HG02678 (cell line): ENCODE results near the gene ZNF808.
A peak's percentile ranks its signal among the peaks of the same experiment; 100 is the strongest.
"Not testable (repeated sequence)": the region's sequence is repeated elsewhere in the genome, so short reads cannot be mapped to it uniquely, and the experiment has no call there.

ENCODE experiments used
- ATAC-seq: cut with Tn5 transposase; IDR thresholded peaks from one replicate; pipeline ENCODE4 v1.9.1; 2021; ENCODE audit warnings: mild to moderate bottlenecking, moderate library complexity; ENCODE audit not compliant: unreplicated experiment

ZNF808 gene

DNA sequence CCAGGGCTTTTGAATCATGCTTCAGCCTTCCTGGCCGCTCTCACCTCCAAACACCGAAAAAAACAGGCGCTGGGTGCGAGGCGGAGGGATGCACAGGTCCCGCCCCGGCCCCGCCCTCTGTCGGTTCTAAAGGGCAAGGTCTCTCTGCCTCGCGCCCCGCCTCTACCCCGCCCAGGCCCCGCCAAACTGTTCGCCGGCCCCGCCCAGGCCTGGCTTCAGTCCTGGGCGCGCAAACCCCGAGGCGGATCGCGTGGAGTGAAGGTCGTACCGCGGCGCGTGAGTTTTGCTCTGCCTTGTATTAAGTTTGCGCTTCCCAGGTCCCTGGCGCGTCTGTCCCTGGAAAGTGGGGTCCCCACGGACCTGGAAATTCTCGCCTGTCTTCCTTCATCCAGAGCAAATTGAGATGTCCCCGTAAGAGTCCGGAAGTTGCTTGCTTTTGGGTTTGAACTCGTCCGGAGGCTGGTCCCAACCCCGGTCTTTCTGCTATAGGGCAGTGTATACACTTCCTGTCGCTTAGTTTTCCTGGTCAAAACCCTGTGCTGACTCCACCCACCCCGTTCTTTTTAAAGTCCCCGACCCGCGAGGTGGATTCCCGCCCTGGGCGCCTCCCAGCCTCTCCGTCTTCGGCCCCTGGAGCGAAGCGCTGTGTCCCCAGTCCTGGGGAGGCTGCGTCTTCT lies 8.4 kb downstream of the ZNF808 start:
- peak; percentile 88 for ATAC-seq

DNA sequence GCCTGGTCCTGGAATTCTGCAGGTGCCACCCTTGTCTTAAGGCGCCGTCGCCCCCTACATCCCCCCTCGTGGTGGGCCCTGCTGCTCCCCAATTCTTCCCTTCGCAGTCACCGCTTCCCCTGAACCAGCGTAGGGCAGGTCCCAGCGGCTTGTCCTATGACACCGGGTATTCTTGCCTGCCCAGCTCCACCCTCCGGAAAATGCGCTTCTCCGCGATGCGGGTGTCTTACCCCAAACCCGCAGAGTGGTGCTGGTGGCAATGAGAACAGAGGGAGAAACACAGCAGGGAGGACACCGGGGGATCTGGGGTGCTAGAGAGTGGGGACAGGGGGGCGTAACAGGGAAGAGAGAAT lies 9.0 kb downstream of the ZNF808 start:
- peak; percentile 15 for ATAC-seq

DNA sequence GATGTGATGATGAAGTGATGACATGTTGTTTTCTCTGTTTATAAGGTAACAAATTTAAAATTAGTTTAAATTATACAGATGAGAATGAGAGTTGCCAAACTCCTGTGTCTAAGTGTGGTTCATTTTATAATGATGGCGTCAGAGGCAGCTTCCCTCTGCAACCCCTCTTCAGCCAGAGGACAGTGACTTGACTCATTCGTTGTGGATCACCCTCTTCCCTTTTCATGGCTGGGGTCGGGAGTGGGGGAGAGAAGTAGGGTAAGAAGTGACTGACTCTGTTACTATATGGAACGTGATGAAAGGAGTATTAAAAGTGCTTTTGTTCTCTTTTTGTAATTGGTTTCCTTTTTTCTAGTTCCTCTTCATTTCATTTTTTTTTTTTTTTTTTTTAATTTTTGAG lies 11.3 kb downstream of the ZNF808 start:
- not testable (repeated sequence) for ATAC-seq

GRCh38 chr19:52541176-52541575 lies 13.7 kb downstream of the ZNF808 start:
- not testable (repeated sequence) for ATAC-seq

DNA sequence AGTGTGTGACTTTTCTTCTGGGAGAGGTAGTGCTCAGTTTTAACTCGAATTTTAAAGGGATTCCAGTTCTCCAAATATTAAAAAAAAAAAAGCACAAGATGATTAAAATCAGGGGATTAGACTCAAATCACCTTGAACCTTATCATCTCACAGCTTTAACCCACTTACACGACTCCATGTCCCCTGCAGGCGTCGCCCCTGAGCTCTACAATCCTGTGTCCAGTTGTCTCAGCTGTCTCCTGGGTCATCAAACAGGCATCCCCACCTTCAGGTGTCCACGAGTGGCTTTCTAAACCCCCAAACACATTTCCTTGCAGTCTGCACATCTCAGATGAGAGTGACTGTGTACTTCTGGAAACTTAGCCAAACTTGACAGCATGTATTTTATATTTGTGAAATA lies 14.1 kb downstream of the ZNF808 start:
- no peak for ATAC-seq

DNA sequence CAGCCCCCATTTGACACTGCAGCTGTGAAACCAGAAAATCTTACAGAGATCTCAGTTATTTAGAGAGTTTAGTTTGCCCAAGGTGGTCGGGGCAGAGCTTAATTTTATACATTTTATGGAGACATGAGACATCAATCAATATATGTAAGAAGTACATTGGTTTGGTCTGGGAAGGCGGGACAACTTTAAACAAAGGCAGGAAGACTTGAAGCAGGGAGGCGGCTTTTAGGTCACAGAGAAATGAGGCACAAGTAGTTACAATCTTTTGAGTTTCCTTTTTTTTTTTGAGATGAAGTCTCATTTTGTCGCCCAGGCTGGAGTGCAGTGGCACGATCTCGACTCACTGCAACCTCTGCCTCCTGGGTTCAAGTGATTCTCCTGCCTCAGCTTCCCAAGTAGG lies 15.1 kb downstream of the ZNF808 start:
- not testable (repeated sequence) for ATAC-seq

DNA sequence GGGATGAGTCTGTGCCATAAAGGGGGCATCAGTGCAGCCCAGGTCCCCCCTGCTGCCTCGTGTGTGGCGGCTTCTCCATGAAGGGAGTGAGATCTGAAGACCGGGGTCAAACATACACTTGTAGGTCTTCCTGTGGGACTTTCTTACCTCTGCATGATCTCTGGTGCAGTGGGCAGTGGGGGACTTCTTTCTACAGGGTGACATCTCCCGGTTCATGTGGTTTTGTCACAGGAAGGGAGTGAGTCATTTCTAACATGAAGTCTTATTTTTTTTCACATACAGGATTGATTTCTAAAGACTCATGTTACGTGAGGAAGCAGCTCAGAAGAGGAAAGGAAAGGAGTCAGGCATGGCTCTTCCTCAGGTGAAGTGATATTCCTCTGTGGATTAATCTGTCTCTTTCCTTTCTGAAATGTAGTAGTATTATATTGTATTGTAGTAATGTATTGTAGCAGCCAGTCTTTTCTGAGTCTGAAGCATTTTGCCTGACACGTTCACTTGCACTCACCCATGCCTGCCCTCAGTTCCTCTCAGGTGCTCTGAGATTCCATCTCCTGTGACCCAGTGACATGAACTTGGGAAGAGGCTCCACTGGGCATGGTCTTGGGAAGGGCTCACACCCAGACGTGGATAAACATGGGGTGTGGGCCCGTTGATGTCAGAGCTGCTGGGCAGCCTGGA lies 15.7 kb downstream of the ZNF808 start:
- no peak for ATAC-seq

GRCh38 chr19:52554216-52554971 lies 26.9 kb downstream of the ZNF808 start:
- no peak for ATAC-seq

- no peak for ATAC-seq
These were observed 29.9 kb downstream of the ZNF808 start for GRCh38 chr19:52557231-52557995.

- not testable (repeated sequence) for ATAC-seq
These were observed 31.4 kb downstream of the ZNF808 start for GRCh38 chr19:52558732-52559445.

DNA sequence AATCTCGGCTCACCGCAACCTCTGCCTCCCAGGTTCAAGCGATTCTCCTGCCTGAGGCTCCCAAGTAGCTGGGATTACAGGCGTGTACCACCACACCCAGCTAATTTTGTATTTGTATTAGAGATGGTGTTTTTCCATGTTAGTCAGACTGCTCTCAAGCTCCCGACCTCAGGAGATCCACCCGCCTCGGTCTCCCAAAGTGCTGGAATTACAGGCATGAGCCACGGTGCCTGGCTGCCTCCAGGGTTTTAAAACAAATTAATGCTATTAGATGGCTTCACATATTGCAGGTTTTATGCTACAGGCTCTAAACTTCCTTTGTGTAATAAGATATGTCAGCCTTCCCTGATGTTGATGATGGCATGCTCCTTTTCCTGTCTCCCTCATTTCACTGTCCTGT lies 34.1 kb downstream of the ZNF808 start:
- ATAC-seq, result not testable (repeated sequence)

DNA sequence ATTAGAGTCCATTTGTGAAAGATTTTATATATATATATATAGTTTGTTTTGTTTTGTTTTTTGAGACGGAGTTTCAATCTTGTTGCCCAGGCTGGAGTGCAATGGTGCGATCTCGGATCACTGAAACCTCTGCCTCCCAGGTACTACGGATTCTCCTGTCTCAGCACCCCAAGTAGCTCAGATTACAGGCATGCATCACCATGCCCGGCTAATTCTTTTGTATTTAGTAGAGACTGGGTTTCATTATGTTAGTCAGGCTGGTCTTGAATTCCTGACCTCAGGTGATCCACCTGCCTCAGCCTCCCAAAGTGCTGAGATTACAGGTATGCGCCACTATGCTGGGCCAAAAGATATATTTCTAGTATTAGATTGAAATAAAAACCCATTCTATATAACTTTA lies 38.7 kb downstream of the ZNF808 start:
- ATAC-seq, result no peak

DNA sequence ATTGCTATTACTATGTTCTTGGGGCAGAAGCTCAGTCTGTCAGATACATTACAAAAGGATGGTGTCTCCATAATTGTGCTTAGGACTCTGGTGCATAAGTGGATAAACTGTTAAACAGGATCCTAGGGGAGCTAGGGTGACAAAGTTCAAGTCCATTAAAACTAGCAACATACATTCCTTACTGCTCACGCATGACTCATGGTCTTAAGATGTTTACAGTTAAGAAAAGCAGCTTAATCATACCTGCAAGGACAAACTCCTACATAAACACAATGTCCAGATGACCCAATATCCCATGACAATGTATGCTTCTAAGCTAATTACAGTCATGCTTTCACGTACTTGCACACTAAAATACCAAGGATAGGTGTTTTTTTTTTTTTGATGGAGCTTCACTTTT lies 39.1 kb downstream of the ZNF808 start:
- no peak for ATAC-seq

DNA sequence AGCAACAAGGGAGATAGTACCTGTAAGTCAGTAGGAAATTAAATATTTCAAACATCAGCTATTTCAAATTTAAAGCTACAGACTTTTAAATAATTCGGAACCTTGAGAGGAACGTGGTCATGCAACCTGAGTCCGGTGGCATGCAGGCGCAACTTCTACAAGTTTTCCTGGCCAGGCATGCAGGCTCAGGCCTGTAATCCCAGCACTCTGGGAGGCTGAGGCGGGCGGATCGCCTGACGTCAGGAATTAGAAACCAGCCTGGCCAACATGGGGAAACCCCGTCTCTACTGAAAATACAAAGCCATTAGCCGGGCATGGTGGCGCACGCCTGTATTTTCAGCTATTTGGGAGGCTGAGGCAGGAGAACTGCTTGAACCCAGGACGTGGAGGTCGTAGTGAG lies 40.5 kb downstream of the ZNF808 start:
- ATAC-seq, result no peak

- not testable (repeated sequence) for ATAC-seq
These were observed 42.2 kb downstream of the ZNF808 start for GRCh38 chr19:52569638-52569999.

- peak; percentile 97 for ATAC-seq
These were observed 42.8 kb downstream of the ZNF808 start, which contains the start of gene ZNF701 for GRCh38 chr19:52570000-52570861. Gene ZNF701, plus strand, starts transcription at chr19:52570287. Its CDS starts 3,861 bp downstream, at chr19:52574148.

GRCh38 chr19:52584736-52585440 lies 57.4 kb downstream of the ZNF808 start:
- ATAC-seq, result no peak

- no peak for ATAC-seq
These were observed 58.1 kb downstream of the ZNF808 start for GRCh38 chr19:52585604-52586003.

DNA sequence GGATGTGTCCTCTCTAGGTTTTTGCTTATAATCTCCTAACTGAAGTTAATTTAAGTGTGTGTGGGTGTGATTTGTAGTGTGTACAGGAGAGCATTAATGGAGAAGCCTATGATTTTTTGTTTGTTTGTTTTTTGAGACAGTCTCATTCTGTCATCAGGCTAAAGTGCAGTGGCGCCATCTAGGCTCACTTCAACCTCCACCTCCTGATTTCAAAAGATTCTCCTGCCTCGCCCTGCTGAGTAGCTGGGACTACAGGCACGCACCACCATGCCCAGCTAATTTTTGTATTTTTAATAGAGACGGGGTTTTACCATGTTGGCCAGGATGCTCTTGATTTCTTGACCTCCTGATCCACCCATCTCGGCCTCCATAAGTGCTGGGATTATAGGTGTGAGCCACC lies 63.3 kb downstream of the ZNF808 start:
- ATAC-seq, result no peak
